Tibial nerve (tissue), 4 donors: ENCODE measurements around the gene NUP214.

Experiments used
- CTCF ChIP-seq, 5 experiments: fragments of 200-600 bp in 3 of 5; fragments of 450-650 bp in 2 of 5; sonication (generic) in 3 of 5; IDR thresholded peaks; one replicate each; pipeline ENCODE4 v1.5.1; 2016 to 2019; ENCODE audit warnings: antibody characterized with exemption in 5 of 5, mild to moderate bottlenecking in 3 of 5, moderate library complexity in 2 of 5
- EP300 ChIP-seq, 2 donors: sonication (generic); formaldehyde crosslinking; IDR thresholded peaks; one replicate each; pipeline ENCODE4 v1.6.1; 2017; ENCODE audit warnings: antibody characterized with exemption in 2 of 2, mild to moderate bottlenecking in 1 of 2

- no peak for TF ChIP-seq CTCF (IDR thresholded peaks at IDR 0.05)
- TF ChIP-seq EP300 (IDR thresholded peaks at IDR 0.05), result no peak
Observed at GRCh38 chr9:131087354-131087893, 38.0 kb upstream of the NUP214 start.
